GM12801 (cell line): ENCODE measurements around the gene GALNT2.

Experiments
- CTCF ChIP-seq: IDR thresholded peaks from one replicate; pipeline ENCODE4 v1.5.1; 2011; ENCODE audit warnings: control low read depth; ENCODE audit not compliant: insufficient read length; ENCODE audit errors: extremely low read depth

Gene GALNT2

GRCh38 chr1:230253150-230253549 is 186.1 kb downstream of the GALNT2 start:
- TF ChIP-seq CTCF, result no peak

DNA sequence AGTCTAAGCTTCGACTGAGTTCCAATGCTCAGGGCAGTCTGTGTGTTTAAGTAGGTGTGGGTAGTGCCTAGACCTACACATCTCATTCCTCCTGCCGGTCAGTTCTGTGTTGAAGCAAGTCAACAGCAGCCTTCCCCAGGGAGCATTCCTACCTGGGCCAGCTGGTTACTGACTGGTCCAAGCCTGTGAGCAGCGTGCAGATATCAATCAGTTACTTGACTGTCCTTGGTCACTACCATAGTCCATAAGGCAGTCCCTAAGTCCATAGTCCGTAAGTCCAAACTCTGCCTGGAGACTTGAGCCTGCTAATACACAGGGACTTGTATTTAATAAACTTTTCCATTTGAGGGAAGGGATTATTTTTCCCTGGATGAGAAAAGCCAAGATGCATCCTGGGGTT is 187.2 kb downstream of the GALNT2 start:
- TF ChIP-seq CTCF, result no peak

DNA sequence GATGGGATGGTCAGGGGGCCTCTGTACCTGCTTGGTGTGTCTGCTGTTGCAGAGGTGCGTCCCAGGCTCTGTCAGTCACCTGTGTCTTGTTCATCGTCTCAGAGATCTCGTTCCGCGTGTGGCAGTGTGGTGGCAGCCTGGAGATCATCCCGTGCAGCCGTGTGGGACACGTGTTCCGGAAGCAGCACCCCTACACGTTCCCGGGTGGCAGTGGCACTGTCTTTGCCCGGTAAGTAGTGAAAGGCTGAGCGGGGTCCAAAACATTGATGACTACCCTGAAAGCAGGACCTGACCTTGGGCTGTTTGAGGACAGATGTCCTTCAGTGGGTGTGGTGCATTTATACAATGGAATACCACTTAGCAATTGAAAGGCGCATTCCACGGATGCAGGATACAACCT is 188.1 kb downstream of the GALNT2 start:
- TF ChIP-seq CTCF, result no peak

GRCh38 chr1:230255991-230256390 is 189.0 kb downstream of the GALNT2 start:
- no peak for TF ChIP-seq CTCF

- no peak for TF ChIP-seq CTCF
These were observed 189.9 kb downstream of the GALNT2 start for GRCh38 chr1:230256896-230257295.

DNA sequence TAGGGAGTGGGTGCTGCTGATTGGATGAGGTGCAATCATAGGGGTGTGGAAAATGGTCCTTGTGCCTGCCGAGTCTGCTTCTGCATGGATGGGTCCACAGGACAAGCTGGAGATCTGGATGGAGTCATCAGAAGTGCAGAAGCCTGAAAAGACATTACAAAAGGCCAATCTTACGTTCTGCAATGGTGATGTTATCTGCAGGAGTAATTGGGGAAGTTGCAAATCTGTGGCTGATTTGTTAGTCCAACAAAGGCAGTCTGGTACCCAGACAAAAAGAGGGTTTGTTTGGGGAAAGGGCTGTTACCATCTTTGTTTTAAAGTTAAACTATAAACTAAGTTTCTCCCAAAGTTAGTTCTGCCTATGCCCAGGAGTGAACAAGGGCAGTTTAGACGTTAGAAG is 192.6 kb downstream of the GALNT2 start:
- no peak for TF ChIP-seq CTCF

DNA sequence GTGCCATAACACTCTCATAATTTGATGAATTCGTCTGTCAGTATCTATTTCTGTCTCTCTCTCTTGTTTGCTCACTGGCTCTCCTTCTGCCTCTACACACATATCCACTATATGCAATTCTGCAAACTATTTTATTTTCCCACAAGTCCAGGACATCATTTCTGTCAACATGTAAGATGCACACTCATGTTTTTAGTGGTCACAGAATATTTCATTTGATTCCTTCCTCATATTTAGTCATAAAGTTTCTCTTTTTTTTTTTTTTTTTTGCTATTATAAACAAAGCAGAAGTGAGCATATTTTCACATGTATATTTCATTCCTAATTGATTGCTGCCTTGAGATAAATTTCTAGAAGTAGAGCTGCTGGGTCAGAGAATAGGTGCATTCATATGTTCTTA is 193.8 kb downstream of the GALNT2 start:
- TF ChIP-seq CTCF, result no peak
